Heart left ventricle (tissue), 16 donors: ENCODE measurements around the gene HOXA3. TPM values are rescaled to one million over a fixed set of nuclear protein-coding genes. Genes with fewer than 3 reads are reported as not detected.
A peak's percentile ranks its signal among the peaks of the same experiment; 100 is the strongest.

ENCODE experiments used
- ATAC-seq, 4 donors: fragments of 200-7000 bp; cut with Tn5 transposase; one replicate each; pipeline ENCODE4 v1.9.1; 2020 to 2022; ENCODE audit warnings: moderate library complexity in 4 of 4, mild to moderate bottlenecking in 3 of 4, moderate number of reproducible peaks in 1 of 4
- DNase-seq, 5 donors: peaks; one replicate each; pipeline ENCODE4 v3.0.0-alpha.2; 2020
- H3K27ac ChIP-seq, 12 donors: fragments of 200-600 bp; sonication (generic) in 4 of 12; one replicate each; pipeline versions ENCODE4 v1.5.0 to v1.8.0; 2016 to 2022; ENCODE audit warnings: mild to moderate bottlenecking in 2 of 12
- H3K27me3 ChIP-seq, 9 donors: fragments of 200-600 bp; sonication (generic) in 2 of 9; one replicate each; pipeline versions ENCODE4 v1.5.1 to v1.8.0; 2016 to 2022; ENCODE audit warnings: mild to moderate bottlenecking in 3 of 9
- H3K36me3 ChIP-seq, 9 donors: fragments of 200-600 bp; sonication (generic) in 2 of 9; one replicate each; pipeline versions ENCODE4 v1.5.0 to v1.8.0; 2018 to 2022; ENCODE audit warnings: mild to moderate bottlenecking in 2 of 9
- H3K4me1 ChIP-seq, 12 donors: fragments of 200-600 bp; sonication (generic) in 4 of 12; one replicate each; pipeline versions ENCODE4 v1.5.0 to v1.8.0; 2016 to 2022; ENCODE audit warnings: mild to moderate bottlenecking in 3 of 12
- H3K4me3 ChIP-seq, 12 donors: fragments of 200-600 bp; sonication (generic) in 4 of 12; one replicate each; pipeline versions ENCODE4 v1.5.0 to v1.8.0; 2017 to 2022; ENCODE audit warnings: mild to moderate bottlenecking in 9 of 12, moderate library complexity in 4 of 12
- H3K9me3 ChIP-seq, 12 donors: fragments of 200-600 bp; sonication (generic) in 4 of 12; one replicate each; pipeline versions ENCODE4 v1.5.0 to v1.8.0; 2016 to 2022; ENCODE audit warnings: mild to moderate bottlenecking in 1 of 12
- CTCF ChIP-seq, 12 donors: fragments of 200-600 bp; sonication (generic) in 4 of 12; IDR thresholded peaks; one replicate each; pipeline versions ENCODE4 v1.5.0 to v1.8.0; 2018 to 2022; ENCODE audit warnings: antibody characterized with exemption in 12 of 12, mild to moderate bottlenecking in 5 of 12
- POLR2A ChIP-seq, 2 donors: fragments of 450-650 bp; IDR thresholded peaks; one replicate each; pipeline ENCODE4 v1.6.1; 2017; ENCODE audit warnings: antibody characterized with exemption in 2 of 2, mild to moderate bottlenecking in 2 of 2, moderate library complexity in 2 of 2
- WGBS, 4 donors: extraction: QIAGEN DNeasy Blood & Tissue Kit in 2 of 4; methylation state at CpG; one replicate each; pipeline versions ENCODE4 v1.1.5 to v1.1.7; 2013 to 2018; 5-methylcytosine and 5-hydroxymethylcytosine counted together
- intact Hi-C, 10 donors: fragments of 100-400 bp; cut with DNase I; formaldehyde crosslinking; loops; one replicate each; pipeline versions ENCODE4 v1.11.1 to v1.14.2; 2022
- polyA plus RNA-seq, 2 donors: library from polyadenylated mRNA; stranded (reverse); fragments of 200-250 nt; gene quantifications; one replicate each; pipeline ENCODE4 v1.2.3, GENCODE V29; 2013
- total RNA-seq, 9 donors: library from RNA; depleted of rRNA in 2 of 9; stranded (reverse); fragments of >200 nt in 2 of 9; fragmentation: NEBNext Ultra II Directional in 3 of 9; extraction: Animal tissue kit (Norgen Biotek cat#: 25700) in 3 of 9; gene quantifications; one replicate each; pipeline versions ENCODE4 v1.1.0 to v1.2.4, GENCODE V29; 2016 to 2023
- donor health status: ischemic (EF 13 %, LVEDD 7.1; RV severe dilation, severe dysfunction).
- donor health status: healthy with polysubstance abuse.
- donor health status: DM: no; HTN: yes; CAD: no.
- donor health status: DM: no; HTN: no; CAD: no.
- donor health status: ischemic (EF 25% LVEDD 6.9; RV normal size, moderate dysfunction).
- donor health status: ischemic (EF 25% LVEDD 5.7; RV mildly dilated, moderate dysfunction).
- donor health status: healthy.
- donor health status: DM: yes; HTN: yes; CAD: no.
- donor health status: ischemic (EF 35%, LVEDD 5.7; RV mildly dilated, moderate dysfunction).
- donor health status: nonischemic (EF 11% LVEDD 7.7; RV severe dilation, severe dysfunction).
- donor health status: DM: yes; HTN: yes; CAD: no.
- donor health status: PGD.
- donor health status: ischemic (EF 29% LVEDD 5.4; RV normal size, mild dysfunction).
- donor health status: nonischemic (EF 23%, LVEDD 6.1; RV moderate dilation, normal function).

The HOXA3 gene
- total and polyA plus RNA-seq, 11 donors = 0.07 to 3.1 (median 0.64) TPM; not detected in 2

DNA sequence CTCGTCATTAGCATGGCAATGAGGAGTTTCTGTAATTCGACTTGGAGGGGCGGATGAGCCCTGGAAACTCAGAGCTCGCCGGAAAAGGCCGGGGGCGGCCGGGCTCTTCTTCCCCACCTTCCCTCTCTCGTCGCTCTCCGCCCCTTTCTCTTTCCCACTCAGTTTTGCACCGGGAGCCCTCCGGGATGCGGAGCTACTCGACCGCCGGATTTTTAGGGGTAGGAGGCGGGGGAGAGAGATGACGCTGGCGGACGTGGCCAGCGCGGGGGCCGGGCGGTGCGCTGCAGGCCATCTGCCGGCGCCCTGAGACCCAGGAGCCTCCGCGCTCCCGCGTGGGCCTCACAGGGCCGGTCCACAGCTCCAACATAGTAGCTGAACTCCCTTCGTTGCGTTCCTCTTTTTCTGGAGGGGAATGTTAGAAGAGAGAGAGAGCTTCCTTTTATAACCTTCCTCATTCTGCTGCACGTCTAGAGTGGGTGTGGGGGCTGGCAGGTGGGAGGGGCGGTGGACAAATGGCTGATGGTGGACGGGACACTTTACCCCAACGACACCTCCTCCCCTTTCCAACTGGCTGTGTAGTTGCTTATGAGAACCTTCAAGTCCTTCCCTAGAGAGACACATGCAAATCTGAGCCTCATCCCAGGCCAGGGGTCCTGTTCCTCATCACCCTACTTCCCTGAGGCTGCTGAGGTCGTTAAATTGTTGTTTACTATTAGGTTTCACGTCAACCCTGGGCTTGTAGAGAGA is 55.4 kb downstream of the HOXA3 start:
- WGBS, 4 donors = 1 to 2% (median 2%) methylated on average over 41 of the region's 41 CpGs
- peak overlapping the region; percentile 22 to 93 (median 73) for H3K27ac ChIP-seq
- H3K36me3 ChIP-seq = no peaks in the 10 kb centered on the region
- TF ChIP-seq POLR2A (IDR thresholded peaks at IDR 0.05) = no peak
- no peak for TF ChIP-seq CTCF (IDR thresholded peaks at IDR 0.05)
- intact Hi-C loops = loop anchor here in 1 of 10 donors (5.0 kb wide), 1 partner anchor 35 kb away; the partner anchor contains the start of gene HOXA4
- peak in 3 of 4 donors; percentile 42 to 66 (median 60) for ATAC-seq
- peak overlapping the region; percentile 49 to 85 (median 65) for H3K4me3 ChIP-seq
- H3K4me1 ChIP-seq = peaks cover 0 to 37% (median 15%) of the 10 kb centered on the region in 12 donors
- peak in 1 of 5 donors; percentile 72 for DNase-seq
- peaks cover 59 to 100% (median 92%) of the 10 kb centered on the region in 9 donors for H3K27me3 ChIP-seq
- H3K9me3 ChIP-seq = no peaks in the 10 kb centered on the region

- 0 to 2% (median 1%) methylated on average over 55 to 68 of the region's 68 CpGs for WGBS, 4 donors
- TF ChIP-seq POLR2A (IDR thresholded peaks at IDR 0.05) (peak in 1 of 2 donors; percentile 56), CTCF (IDR thresholded peaks at IDR 0.05) (no peak)
- H3K27me3 ChIP-seq = peaks cover 56 to 100% (median 87%) of the 10 kb centered on the region in 9 donors
- H3K4me3 ChIP-seq = peak within 1 kb of the TSS; percentile 49 to 85 (median 65)
- H3K4me1 ChIP-seq = peaks cover 0 to 33% (median 15%) of the 10 kb centered on the region in 12 donors
- peak; percentile 47 to 82 (median 78) for ATAC-seq
- peak; percentile 43 to 79 (median 66) for DNase-seq
- no peaks in the 10 kb centered on the region for H3K9me3 ChIP-seq
- intact Hi-C loops = loop anchor here in 1 of 10 donors (5.0 kb wide), 1 partner anchor 36 kb away; the partner anchor contains the start of gene HOXA4
- H3K36me3 ChIP-seq = no peaks in the 10 kb centered on the region
- H3K27ac ChIP-seq = peak within 1 kb of the TSS; percentile 22 to 93 (median 73)
These were observed 56.3 kb downstream of the HOXA3 start, which contains the start of gene HOXA1 for GRCh38 chr7:27095897-27096767. Gene HOXA1 (minus strand): TSS chr7:27096000. CDS start chr7:27095912, 88 bp downstream.

GRCh38 chr7:27095050-27095896 is 57.1 kb downstream of the HOXA3 start:
- WGBS, 4 donors = 3 to 16% (median 6%) methylated on average over 21 to 33 of the region's 33 CpGs
- no peaks in the 10 kb centered on the region for H3K9me3 ChIP-seq
- peak overlapping the region; percentile 49 to 85 (median 65) for H3K4me3 ChIP-seq
- peak overlapping the region in 1 of 12 donors; percentile 93 for H3K27ac ChIP-seq
- DNase-seq (peak in 1 of 5 donors; percentile 61), ATAC-seq (peak in 1 of 4 donors; percentile 8)
- intact Hi-C loops = loop anchor here in 1 of 10 donors (5.0 kb wide), 1 partner anchor 37 kb away; the partner anchor contains the start of gene HOXA4
- H3K36me3 ChIP-seq = no peaks in the 10 kb centered on the region
- H3K4me1 ChIP-seq = peaks cover 0 to 32% (median 12%) of the 10 kb centered on the region in 12 donors
- H3K27me3 ChIP-seq = peaks cover 53 to 100% (median 82%) of the 10 kb centered on the region in 9 donors
- no peak for TF ChIP-seq POLR2A (IDR thresholded peaks at IDR 0.05)
- no peak for TF ChIP-seq CTCF (IDR thresholded peaks at IDR 0.05)
